Stimulated activated CD4-positive, alpha-beta T cell treated with anti-CD3 and anti-CD28 coated beads, TNF-alpha, amount 100 ng/mL, for 48 hours (primary cell): ENCODE data around the gene MAPK10.

Experiments used
- DNase-seq, 3 donors: peaks; one replicate each; pipeline ENCODE4 v3.0.0-alpha.2; 2020; ENCODE audit warnings: low read depth in 3 of 3

The MAPK10 gene

GRCh38 chr4:86359944-86360478 lies at the start of gene MAPK10:
Gene MAPK10 (minus strand): TSS chr4:86360053.
- DNase-seq: peak in 2 of 3 donors; percentile 8 to 10

GRCh38 chr4:86403575-86403974 lies 43.7 kb upstream of the MAPK10 start:
- no peak for DNase-seq

DNA sequence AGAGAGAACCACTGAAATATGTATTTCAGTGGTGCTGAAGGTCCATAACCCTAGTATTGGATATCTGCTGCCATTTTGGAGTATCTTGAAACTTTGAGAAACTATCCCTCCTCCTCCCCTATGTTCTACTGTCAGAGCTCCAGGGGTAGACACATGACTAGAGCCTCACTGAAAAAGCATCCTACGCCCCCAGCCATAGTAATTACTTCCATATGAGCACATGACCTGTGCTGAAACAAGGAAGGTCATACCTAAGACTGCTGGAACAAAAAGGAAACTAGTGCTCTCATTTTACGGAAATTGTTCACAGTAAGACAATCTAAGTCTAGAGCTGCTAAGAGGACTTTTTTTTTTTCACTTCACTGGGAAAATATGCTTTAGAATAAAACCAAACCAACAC lies 42.0 kb upstream of the MAPK10 start:
- DNase-seq: no peak

DNA sequence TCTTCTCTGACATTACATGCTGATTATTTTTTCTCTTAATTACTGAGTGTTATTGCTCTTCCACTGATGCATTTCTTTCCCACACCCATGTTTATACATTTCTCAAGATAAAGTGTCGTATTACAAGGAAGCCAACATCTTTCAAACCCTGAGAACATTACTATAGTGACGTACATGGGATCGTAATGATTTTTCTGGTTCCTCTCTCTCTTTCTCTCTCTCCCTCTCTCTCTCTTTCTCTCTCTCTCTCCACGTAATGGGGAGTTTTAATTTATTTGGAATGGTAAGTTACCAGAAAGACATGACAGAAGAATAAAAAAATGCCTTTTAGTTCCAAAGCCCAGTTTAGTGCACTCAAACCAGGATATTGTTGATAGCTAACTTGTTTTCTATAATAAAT lies 40.4 kb upstream of the MAPK10 start:
- DNase-seq: no peak

DNA sequence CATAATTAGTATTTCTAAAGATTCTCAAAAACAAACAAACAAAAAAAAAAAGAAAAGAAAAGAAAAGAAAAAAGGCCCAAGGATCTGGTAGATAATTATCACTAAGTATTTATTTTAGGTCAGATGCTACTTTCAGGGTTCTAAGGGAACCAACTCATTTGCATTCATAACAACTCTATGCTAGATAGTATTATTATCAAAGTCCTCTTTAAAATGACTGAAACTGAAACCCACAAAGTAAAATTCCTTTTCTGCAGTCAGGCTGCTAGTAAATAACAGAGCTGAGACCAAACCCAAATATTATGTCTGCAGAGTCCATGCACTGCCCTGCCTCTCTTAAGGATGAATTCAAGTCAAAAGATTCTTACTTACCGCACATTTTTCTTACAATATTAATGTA lies 38.3 kb upstream of the MAPK10 start:
- no peak for DNase-seq

- DNase-seq: no peak
These were observed 33.9 kb upstream of the MAPK10 start for GRCh38 chr4:86393749-86394148.

DNA sequence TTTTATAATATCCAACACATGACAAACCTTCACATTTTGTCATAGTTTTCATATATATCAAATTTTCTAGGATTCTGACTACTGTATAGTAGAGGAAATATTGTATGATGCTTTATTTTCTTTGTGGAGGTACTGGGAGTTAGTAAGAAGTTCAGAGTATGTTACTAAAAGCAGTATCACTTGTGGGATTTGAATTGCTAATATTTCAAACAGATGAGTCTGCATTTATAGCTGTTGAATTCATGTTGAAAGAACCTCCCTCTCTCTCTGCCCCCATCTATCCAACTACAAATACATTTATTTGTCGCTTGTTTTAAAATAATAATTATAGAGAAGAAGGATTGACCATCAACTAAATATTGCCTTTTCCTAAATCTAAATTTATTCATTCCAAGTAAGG lies 29.8 kb upstream of the MAPK10 start:
- no peak for DNase-seq

- no peak for DNase-seq
These were observed 28.4 kb upstream of the MAPK10 start for GRCh38 chr4:86388252-86388651.

DNA sequence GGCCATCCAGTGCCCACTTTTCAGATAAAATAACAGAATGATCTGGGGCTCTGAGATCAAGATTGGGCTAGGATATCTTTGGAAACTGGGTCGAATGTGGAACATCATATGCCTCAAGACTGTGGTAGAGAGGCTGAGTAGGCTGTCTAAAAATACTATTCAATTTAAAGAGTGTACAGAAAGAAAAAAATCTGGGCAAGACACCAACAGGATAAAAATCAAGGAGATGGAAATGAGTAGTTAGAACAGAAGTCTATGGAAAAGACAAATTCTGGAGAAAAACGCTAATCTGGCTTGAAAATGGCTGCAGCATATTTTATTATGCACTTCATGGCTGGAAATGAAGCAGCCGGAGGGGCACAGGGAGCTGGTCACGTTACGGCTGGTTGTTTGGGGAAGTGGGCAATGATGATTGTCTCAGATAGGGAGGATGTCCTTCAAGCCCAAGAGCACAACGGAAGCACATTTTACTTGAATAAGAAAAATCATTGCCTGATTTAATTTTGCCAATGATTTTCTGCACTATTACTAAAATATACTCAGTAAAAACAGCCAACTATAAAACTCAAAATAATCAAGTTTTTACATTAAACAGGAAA lies 27.1 kb upstream of the MAPK10 start:
- no peak for DNase-seq

- DNase-seq: no peak
These were observed 26.3 kb upstream of the MAPK10 start for GRCh38 chr4:86386201-86386600.

GRCh38 chr4:86381431-86381830 lies 21.6 kb upstream of the MAPK10 start:
- DNase-seq: no peak

- DNase-seq: no peak
These were observed 20.4 kb upstream of the MAPK10 start for GRCh38 chr4:86380181-86380724.

- DNase-seq: no peak
These were observed 17.0 kb upstream of the MAPK10 start for GRCh38 chr4:86376850-86377249.

DNA sequence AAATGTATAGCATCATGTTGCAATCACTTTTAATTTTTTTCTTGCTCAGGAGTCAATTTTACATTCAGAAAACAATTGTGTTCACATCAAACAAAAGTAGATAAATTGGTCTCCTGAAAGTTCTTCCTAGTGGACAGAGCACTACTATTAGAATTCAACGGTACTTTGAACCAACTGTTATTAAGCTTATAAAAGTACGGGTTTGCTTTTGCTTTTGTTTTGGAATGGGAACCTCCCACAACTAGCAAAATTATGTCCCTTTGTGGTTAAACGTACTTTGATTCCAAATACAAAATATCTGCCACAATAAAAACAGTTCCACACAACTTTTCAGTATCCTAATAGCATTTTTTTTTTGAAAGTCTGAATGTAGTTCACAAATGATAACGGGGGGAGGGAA lies 8.6 kb upstream of the MAPK10 start:
- DNase-seq: no peak

GRCh38 chr4:86367577-86367976 lies 7.7 kb upstream of the MAPK10 start:
- no peak for DNase-seq

- DNase-seq: no peak
These were observed 7.1 kb upstream of the MAPK10 start for GRCh38 chr4:86366920-86367319.

DNA sequence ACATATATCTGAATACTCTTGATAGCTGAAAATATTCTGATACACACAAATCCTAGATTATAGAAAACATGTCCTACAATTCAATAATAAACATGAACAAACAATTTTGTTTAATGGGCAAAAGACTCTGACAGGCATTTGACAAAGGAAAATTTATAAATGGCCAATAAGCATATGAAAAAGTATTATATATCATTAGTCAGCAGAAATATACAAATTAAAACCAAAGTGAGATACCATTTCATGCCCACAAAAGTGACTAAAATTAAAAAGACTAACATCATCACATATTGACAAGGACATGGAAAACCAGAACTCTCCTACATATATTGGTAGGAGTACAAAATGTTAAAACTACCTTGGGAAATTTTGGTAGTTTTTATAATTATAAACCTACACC lies 2.7 kb upstream of the MAPK10 start:
- no peak for DNase-seq

GRCh38 chr4:86358257-86358656 lies 1.6 kb downstream of the MAPK10 start:
- DNase-seq: no peak

GRCh38 chr4:86357608-86358007 lies 2.2 kb downstream of the MAPK10 start:
- no peak for DNase-seq

GRCh38 chr4:86356425-86357210 lies 3.2 kb downstream of the MAPK10 start:
- DNase-seq: no peak

DNA sequence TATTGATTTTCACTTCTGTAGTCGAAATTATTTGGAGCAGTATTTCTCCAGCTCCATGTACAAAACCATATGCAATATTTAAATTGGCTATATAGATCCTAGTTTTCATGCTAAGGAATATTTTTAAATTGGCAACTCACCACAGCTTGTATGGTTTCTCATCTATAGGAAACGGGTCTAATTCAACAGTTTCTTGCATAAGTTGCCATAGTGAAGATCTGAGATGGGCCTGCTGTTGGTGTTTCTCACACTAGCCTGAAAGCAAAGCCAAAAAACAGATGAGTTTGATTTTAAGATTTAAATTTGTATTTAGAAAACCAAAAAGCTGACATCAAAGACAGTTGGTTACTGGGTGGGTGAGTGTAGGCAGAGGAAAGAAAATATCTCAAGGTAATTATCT lies 5.5 kb downstream of the MAPK10 start:
- DNase-seq: no peak

- DNase-seq: no peak
These were observed 13.5 kb downstream of the MAPK10 start for GRCh38 chr4:86346320-86346719.

DNA sequence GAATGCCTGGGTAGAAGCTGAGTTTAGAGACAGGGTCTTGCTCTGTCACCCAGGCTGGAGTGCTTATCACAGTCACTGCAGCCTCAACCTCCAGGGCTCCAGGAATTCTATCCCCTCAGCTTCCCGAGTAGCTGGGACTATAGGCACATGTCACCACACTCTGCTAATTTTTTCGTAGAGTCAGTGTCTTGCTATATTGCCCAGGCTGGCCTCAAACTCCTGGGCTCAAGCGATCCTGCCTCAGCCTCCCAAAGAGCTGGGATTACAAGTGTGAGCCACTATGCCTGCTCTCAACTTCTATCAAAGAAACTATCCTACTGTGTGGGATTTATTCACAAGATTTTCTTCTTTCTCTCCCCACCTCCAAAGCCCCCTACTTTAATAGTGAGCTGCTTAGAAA lies 15.7 kb downstream of the MAPK10 start:
- no peak for DNase-seq
